Psoas muscle (tissue), 8 donors: ENCODE results near the gene GSG1L2. TPM values are rescaled to one million over a fixed set of nuclear protein-coding genes. Genes with fewer than 3 reads are reported as not detected.
A peak's percentile ranks its signal among the peaks of the same experiment; 100 is the strongest.

Source experiments
- ATAC-seq, 4 donors: fragments of 200-7000 bp; cut with Tn5 transposase; one replicate each; pipeline ENCODE4 v1.9.1; 2020; ENCODE audit warnings: moderate library complexity in 3 of 4, mild to moderate bottlenecking in 2 of 4
- DNase-seq, 2 donors: peaks; one replicate each; pipeline ENCODE4 v3.0.0-alpha.2; 2020
- H3K27ac ChIP-seq: fragments of 200-600 bp; one replicate; pipeline ENCODE4 v1.8.0; 2022
- H3K27me3 ChIP-seq, 3 donors: fragments of 200-600 bp in 1 of 3; one replicate each; pipeline versions ENCODE4 v1.6.1 to v1.8.0; 2013 to 2022; ENCODE audit warnings: low read length in 2 of 3, mild to moderate bottlenecking in 2 of 3, moderate library complexity in 1 of 3; ENCODE audit not compliant: insufficient read depth in 3 of 3
- H3K36me3 ChIP-seq, 2 donors: fragments of 200-600 bp in 1 of 2; one replicate each; pipeline versions ENCODE4 v1.6.1 to v1.8.0; 2013 to 2022; ENCODE audit warnings: low read depth in 1 of 2, mild to moderate bottlenecking in 1 of 2, moderate library complexity in 1 of 2; ENCODE audit not compliant: insufficient read depth in 1 of 2
- H3K4me1 ChIP-seq: fragments of 200-600 bp; one replicate; pipeline ENCODE4 v1.8.0; 2022
- H3K4me3 ChIP-seq: fragments of 200-600 bp; one replicate; pipeline ENCODE4 v1.8.0; 2022; ENCODE audit warnings: mild to moderate bottlenecking
- H3K9me3 ChIP-seq: fragments of 200-600 bp; one replicate; pipeline ENCODE4 v1.8.0; 2022
- CTCF ChIP-seq: fragments of 200-600 bp; IDR thresholded peaks from one replicate; pipeline ENCODE4 v1.8.0; 2022; ENCODE audit warnings: antibody characterized with exemption
- WGBS, 3 donors: extraction: QIAGEN DNeasy Blood & Tissue Kit; methylation state at CpG; one replicate each; pipeline versions ENCODE4 v1.1.6 to v1.1.7; 2013; 5-methylcytosine and 5-hydroxymethylcytosine counted together
- intact Hi-C, 2 donors: fragments of 100-400 bp; cut with DNase I; formaldehyde crosslinking; loops; one replicate each; pipeline versions ENCODE4 v1.11.0 to v1.14.2; 2022
- polyA plus RNA-seq, 3 donors: library from polyadenylated mRNA; stranded (reverse); fragments of 200-250 nt; gene quantifications; one replicate each; pipeline ENCODE4 v1.2.3, GENCODE V29; 2013
- total RNA-seq, 4 donors: library from RNA; stranded (reverse); fragmentation: NEBNext Ultra II Directional in 2 of 4; extraction: Animal tissue kit (Norgen Biotek cat#: 25700) in 2 of 4; gene quantifications; one replicate each; pipeline versions ENCODE4 v1.2.1 to v1.2.4, GENCODE V29; 2021 to 2023
- donor health status: healthy with polysubstance abuse.
- donor health status: DM: no; HTN: no; CAD: no; lungs with moderate emphysema.
- donor health status: Bipolar disorder and iron deficiency.
- donor health status: healthy.
- donor health status: DM: yes; HTN: yes; CAD: no.
- donor health status: DM: no; HTN: no; CAD: no.
- donor health status: DM: no; HTN: no; CAD: no.
- donor health status: DM: yes; HTN: yes; CAD: no.

GSG1L2 gene
- total and polyA plus RNA-seq, 7 donors = not detected

GRCh38 chr17:9814337-9814945 is 7.4 kb downstream of the GSG1L2 start:
- H3K4me3 ChIP-seq = no peak overlapping the region
- TF ChIP-seq CTCF = no peak
- no peaks in the 10 kb centered on the region for H3K9me3 ChIP-seq
- no peaks in the 10 kb centered on the region for H3K36me3 ChIP-seq
- H3K4me1 ChIP-seq = peaks cover 3% of the 10 kb centered on the region
- H3K27me3 ChIP-seq = no peaks in the 10 kb centered on the region
- intact Hi-C loops = no loop called here
- 42 to 61% (median 49%) methylated on average over 14 of the region's 14 CpGs for WGBS, 3 donors
- H3K27ac ChIP-seq = no peak overlapping the region
- ATAC-seq (peak; percentile 25 to 71 (median 56)), DNase-seq (no peak)

GRCh38 chr17:9813166-9813565 is 8.7 kb downstream of the GSG1L2 start:
- TF ChIP-seq CTCF = no peak
- no peak for DNase-seq
- Histone ChIP-seq H3K27me3 (no peaks in the 10 kb centered on the region), H3K4me3 (no peak overlapping the region), H3K9me3 (no peaks in the 10 kb centered on the region), H3K27ac (no peak overlapping the region), H3K4me1 (peaks cover 3% of the 10 kb centered on the region), H3K36me3 (no peaks in the 10 kb centered on the region)
- ATAC-seq = no peak
- intact Hi-C loops = no loop called here
- WGBS, 3 donors = 73 to 80% (median 77%) methylated on average over 9 of the region's 9 CpGs

- Histone ChIP-seq H3K27ac (no peak overlapping the region), H3K4me3 (no peak overlapping the region), H3K36me3 (no peaks in the 10 kb centered on the region), H3K27me3 (no peaks in the 10 kb centered on the region), H3K9me3 (no peaks in the 10 kb centered on the region), H3K4me1 (peaks cover 3% of the 10 kb centered on the region)
- no peak for ATAC-seq
- intact Hi-C loops = no loop called here
- WGBS, 3 donors = 78 to 86% (median 83%) methylated on average over 11 of the region's 11 CpGs
- no peak for DNase-seq
- TF ChIP-seq CTCF = no peak
Observed at GRCh38 chr17:9811537-9811936, 10.3 kb downstream of the GSG1L2 start.

GRCh38 chr17:9811086-9811485 is 10.8 kb downstream of the GSG1L2 start:
- H3K27ac ChIP-seq = no peak overlapping the region
- ATAC-seq (no peak), DNase-seq (no peak)
- no peaks in the 10 kb centered on the region for H3K9me3 ChIP-seq
- H3K4me3 ChIP-seq = no peak overlapping the region
- peaks cover 3% of the 10 kb centered on the region for H3K4me1 ChIP-seq
- TF ChIP-seq CTCF = no peak
- H3K27me3 ChIP-seq = no peaks in the 10 kb centered on the region
- WGBS, 3 donors = 89 to 92% (median 91%) methylated on average over 5 of the region's 5 CpGs
- intact Hi-C loops = no loop called here
- no peaks in the 10 kb centered on the region for H3K36me3 ChIP-seq
